ENCODE results near the gene AFF4. TPM values are rescaled to one million over a fixed set of nuclear protein-coding genes. Genes with fewer than 3 reads are reported as not detected.

The AFF4 gene
- total RNA-seq, 4 donors from 2014 or later = 70.5 to 85.3 (median 73.2) TPM

- peaks cover 0 to 41% (median 0%) of the 10 kb centered on the region in 4 donors for H3K4me1 ChIP-seq
- H3K27ac ChIP-seq = no peak overlapping the region
- 73 to 93% methylated on average over 3 of the region's 3 CpGs for WGBS, 2 donors
- DNase-seq (ENCODE audit: low spot score in 2 of 2) = no peak
- no peak overlapping the region for H3K4me3 ChIP-seq
- H3K27me3 ChIP-seq = no peaks in the 10 kb centered on the region
- no peaks in the 10 kb centered on the region for H3K9me3 ChIP-seq
- no peak for TF ChIP-seq EP300 (IDR thresholded peaks at IDR 0.05)
- no peak for TF ChIP-seq CTCF (IDR thresholded peaks at IDR 0.05)
- no peak for TF ChIP-seq POLR2A (IDR thresholded peaks at IDR 0.05)
- no peaks in the 10 kb centered on the region for H3K36me3 ChIP-seq
These were observed 19.9 kb downstream of the AFF4 start for GRCh38 chr5:132943362-132944022.

- TF ChIP-seq EP300 (IDR thresholded peaks at IDR 0.05) = no peak
- no peak for TF ChIP-seq CTCF (IDR thresholded peaks at IDR 0.05)
- H3K4me1 ChIP-seq = peaks cover 0 to 36% (median 0%) of the 10 kb centered on the region in 4 donors
- no peak for DNase-seq (ENCODE audit: low spot score in 2 of 2)
- no peak overlapping the region for H3K27ac ChIP-seq
- no peaks in the 10 kb centered on the region for H3K27me3 ChIP-seq
- no peaks in the 10 kb centered on the region for H3K9me3 ChIP-seq
- WGBS, 2 donors = 96 to 97% methylated on average over 5 of the region's 5 CpGs
- H3K36me3 ChIP-seq = peaks cover 0 to 7% (median 0%) of the 10 kb centered on the region in 3 donors
- H3K4me3 ChIP-seq = no peak overlapping the region
These were observed 22.1 kb downstream of the AFF4 start for GRCh38 chr5:132941331-132941730.

- H3K36me3 ChIP-seq = peaks cover 0 to 58% (median 4%) of the 10 kb centered on the region in 3 donors
- H3K4me3 ChIP-seq = no peak overlapping the region
- peaks cover 0 to 16% (median 0%) of the 10 kb centered on the region in 4 donors for H3K4me1 ChIP-seq
- H3K27me3 ChIP-seq = no peaks in the 10 kb centered on the region
- no peak for TF ChIP-seq CTCF (IDR thresholded peaks at IDR 0.05)
- TF ChIP-seq POLR2A (IDR thresholded peaks at IDR 0.05) = no peak
- no peak for TF ChIP-seq EP300 (IDR thresholded peaks at IDR 0.05)
- H3K9me3 ChIP-seq = no peaks in the 10 kb centered on the region
- WGBS, 2 donors = 89 to 90% methylated on average over 2 of the region's 2 CpGs
- H3K27ac ChIP-seq = no peak overlapping the region
- DNase-seq (ENCODE audit: low spot score in 2 of 2) = no peak
These were observed 35.4 kb downstream of the AFF4 start for GRCh38 chr5:132928062-132928407.

GRCh38 chr5:132927355-132928061 is 35.9 kb downstream of the AFF4 start:
- WGBS, 2 donors = 73 to 81% methylated on average over 2 of the region's 2 CpGs
- peaks cover 0 to 58% (median 4%) of the 10 kb centered on the region in 3 donors for H3K36me3 ChIP-seq
- no peak for DNase-seq (ENCODE audit: low spot score in 2 of 2)
- peaks cover 0 to 14% (median 0%) of the 10 kb centered on the region in 4 donors for H3K4me1 ChIP-seq
- no peaks in the 10 kb centered on the region for H3K9me3 ChIP-seq
- H3K27me3 ChIP-seq = no peaks in the 10 kb centered on the region
- no peak overlapping the region for H3K4me3 ChIP-seq
- TF ChIP-seq EP300 (IDR thresholded peaks at IDR 0.05) = no peak
- TF ChIP-seq CTCF (IDR thresholded peaks at IDR 0.05) = no peak
- TF ChIP-seq POLR2A (IDR thresholded peaks at IDR 0.05) = no peak
- H3K27ac ChIP-seq = no peak overlapping the region

GRCh38 chr5:132926437-132926836 is 37.0 kb downstream of the AFF4 start:
- Histone ChIP-seq H3K36me3 (peaks cover 0 to 61% (median 8%) of the 10 kb centered on the region in 3 donors), H3K9me3 (no peaks in the 10 kb centered on the region), H3K27me3 (no peaks in the 10 kb centered on the region), H3K27ac (no peak overlapping the region), H3K4me1 (peaks cover 0 to 13% (median 0%) of the 10 kb centered on the region in 4 donors), H3K4me3 (no peak overlapping the region)
- no peak for DNase-seq (ENCODE audit: low spot score in 2 of 2)
- 91 to 94% methylated on average over 4 of the region's 4 CpGs for WGBS, 2 donors
- no peak for TF ChIP-seq POLR2A (IDR thresholded peaks at IDR 0.05)
- no peak for TF ChIP-seq EP300 (IDR thresholded peaks at IDR 0.05)
- no peak for TF ChIP-seq CTCF (IDR thresholded peaks at IDR 0.05)
